HTERT RPE-1 (cell line): ENCODE measurements around the gene NUB1.

Experiments
- in situ Hi-C: fragments of 300-500 bp; cut with MboI; formaldehyde crosslinking; loops from 4 replicates; pipeline ENCODE4 v1.14.3; 2020; ENCODE audit warnings: low sequenced_read_pairs

The NUB1 gene

DNA sequence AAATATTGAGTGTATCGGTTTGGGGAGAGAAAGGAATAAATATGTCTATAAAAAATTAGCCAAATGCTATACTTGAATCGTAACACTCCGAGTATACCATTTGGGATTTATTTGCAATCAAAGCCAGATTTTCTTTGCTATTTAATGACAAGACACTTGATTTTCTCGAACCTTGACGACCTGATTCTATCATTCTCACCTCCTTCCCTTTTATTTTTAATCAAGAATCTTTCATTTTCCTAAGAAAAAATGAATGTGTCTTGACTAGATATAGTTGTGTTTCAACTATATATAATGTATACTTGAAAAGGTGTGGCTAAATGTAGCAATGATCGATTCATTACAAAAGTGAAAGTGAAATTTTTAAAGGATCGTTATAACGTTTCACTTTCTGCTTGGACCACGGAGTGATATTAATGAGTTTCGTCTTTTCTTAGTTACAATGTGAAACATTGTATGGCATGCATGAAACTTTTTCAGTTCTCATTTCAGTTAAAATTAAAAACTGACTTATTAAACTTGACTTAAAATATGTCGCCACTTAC, 562 bp downstream of the NUB1 start:
- in situ Hi-C loops, result no loop called here

DNA sequence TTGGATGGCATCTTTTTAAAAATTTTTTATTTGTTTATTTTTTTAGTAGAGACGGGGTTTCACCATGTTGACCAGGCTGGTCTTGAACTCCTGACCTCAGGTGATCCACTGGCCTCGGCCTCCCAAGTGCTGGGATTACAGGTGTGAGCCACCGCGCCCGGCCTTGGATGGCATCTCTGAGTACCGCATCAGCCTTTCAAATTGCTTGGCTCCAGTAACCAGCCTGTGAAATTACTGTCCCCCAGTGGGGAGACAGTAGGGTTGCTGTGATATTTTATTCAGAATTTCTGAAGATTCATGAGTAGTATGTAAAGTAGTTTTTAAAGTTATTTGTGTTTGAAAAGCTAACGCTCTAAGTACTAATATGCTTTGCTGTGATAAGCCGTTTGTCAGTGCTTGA, 1.2 kb downstream of the NUB1 start:
- in situ Hi-C loops, result no loop called here

DNA sequence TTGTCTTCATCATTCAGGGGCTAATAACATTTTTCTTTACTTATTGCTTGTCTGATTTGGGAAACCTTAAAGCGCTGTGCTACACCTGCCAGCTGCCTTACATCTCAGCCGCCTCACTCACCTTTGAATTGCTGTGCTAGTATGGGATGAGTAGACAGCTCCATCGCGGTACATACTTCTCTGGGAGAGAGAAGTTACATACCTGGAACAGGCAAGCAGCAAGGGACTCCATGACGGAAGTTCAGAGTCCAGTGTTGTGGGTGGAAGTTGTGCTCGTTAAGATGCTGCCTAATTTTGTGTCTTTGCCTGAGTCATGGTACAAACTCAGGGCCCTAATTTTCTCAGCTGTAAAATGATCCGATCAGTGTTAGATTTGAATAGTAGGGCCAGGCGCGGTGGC, 1.9 kb downstream of the NUB1 start:
- in situ Hi-C loops, result no loop called here

DNA sequence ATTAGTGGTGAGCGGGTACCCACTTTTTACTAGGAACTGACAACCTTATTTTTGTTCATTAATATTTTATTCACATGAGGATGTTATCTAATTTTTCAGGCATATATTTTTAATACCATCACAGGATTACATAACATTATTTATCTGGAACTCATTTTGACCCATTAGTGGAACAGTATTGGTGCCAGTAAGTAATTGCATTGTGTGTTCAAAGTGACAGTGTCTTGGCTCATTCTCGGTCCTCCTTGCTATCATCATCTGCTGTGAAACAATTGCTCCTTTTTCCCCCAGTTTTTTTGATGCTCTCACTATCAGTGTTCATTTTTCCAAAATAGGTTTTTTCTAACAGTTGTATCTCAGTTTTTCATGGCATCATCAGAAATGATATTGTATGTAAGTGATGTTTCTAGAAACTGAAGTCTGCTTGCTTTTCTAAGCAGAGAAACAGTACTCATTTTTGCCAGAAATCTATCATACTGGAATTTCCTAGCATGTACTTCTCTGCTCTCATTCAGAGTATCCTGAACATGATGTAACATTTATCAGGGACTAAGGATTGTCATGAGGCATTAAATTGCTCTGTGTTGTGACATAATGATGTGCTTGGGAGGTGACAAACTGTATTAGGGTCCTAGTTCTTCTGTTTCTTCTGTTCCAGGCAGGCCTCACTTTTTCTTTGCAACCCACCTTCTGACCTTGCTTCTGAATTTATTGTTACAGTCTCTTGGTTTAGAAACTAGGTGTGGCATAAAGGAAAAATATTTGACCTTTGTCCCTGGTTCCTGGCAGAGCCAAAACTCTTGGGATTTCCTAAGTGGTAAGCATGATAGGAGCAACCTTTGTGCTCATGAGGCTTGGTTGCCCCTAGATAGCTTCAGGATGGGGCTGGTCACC, 4.2 kb downstream of the NUB1 start:
- in situ Hi-C loops, result no loop called here

DNA sequence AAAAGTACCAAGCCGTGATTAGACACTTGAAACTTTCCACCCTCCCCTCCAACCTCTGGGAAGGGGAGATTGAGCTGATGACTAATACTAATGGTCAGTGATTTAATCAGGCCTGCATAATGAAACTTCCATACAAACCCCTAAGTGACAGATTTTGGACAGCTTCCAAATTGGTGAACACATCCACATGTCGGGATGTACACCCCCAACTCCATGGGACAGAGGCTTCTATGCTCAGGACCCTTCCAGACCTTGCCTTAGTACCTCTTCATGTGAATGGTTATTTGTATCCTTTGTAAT, 4.8 kb downstream of the NUB1 start:
- in situ Hi-C loops, result no loop called here

DNA sequence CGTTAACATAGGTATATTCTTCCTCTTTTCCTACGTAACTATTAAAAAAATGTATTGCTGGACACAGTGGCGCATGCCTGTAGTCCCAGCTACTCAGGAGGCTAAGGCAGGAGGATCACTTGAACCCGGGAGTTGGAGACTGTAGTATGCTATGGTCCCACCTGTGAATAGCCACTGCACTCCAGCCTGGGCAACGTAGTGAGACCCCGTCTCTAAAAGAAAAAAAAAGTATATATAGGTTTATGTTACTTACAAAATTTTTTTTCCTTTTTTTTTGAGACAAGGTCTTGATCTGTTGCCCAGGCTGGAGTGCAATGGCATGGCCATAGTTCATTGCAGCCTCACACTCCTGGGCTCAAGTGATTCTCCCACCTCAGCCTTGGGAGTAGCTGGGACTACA, 5.6 kb downstream of the NUB1 start:
- in situ Hi-C loops, result no loop called here

DNA sequence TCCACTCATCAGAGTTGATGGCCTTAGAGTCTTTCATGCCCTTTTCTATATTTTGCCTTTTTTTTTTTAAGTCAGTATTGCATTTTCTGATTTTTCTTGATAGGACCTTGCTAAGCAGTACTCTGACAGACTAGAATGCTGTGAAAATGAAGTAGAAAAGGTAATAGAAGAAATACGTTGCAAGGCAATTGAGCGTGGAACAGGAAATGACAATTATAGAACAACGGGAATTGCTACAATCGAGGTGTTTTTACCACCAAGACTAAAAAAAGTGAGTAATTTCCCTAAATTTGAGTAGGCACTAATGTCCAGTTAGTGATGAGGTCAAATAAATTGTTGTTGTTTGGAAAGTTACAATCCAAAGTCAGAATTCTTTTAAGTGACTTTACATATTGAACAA, 7.4 kb downstream of the NUB1 start:
- in situ Hi-C loops, result no loop called here

DNA sequence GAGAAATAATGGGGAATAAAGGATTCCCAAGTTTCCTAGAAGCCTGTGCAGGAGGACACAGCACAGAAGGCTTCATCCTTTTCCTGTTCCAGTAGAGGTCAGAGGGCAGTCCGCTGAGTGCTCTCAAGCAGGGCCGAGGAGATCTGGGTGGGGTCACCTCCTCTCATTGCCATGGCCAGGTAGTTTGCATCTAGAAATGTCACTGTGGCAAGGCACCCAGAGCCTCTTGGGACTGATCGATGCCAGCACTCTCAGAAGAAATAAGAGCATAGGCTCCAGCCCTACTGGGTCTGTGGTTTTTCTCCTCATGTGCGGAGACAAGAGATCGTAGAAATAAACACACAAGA, 7.9 kb downstream of the NUB1 start:
- in situ Hi-C loops, result no loop called here

DNA sequence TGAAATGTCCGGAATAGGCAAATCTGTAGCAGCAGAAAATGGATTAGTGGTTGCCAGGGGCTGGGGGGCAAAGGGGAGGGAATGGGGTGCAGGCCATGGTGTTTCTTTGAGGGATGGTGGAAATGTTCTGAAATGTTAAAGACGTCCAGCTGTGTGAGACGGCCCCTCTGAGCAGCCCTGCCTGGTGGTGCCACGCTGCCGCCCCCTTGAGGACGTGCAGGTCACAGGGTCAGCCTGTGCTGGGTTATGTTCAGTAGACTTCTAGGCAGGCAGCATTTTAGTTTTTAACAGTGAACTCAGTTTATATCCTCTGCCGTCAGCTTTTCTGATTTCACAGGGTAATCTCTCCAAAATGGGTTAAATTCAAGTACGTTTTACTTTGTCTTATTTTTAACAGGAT, 9.4 kb downstream of the NUB1 start:
- in situ Hi-C loops, result no loop called here

DNA sequence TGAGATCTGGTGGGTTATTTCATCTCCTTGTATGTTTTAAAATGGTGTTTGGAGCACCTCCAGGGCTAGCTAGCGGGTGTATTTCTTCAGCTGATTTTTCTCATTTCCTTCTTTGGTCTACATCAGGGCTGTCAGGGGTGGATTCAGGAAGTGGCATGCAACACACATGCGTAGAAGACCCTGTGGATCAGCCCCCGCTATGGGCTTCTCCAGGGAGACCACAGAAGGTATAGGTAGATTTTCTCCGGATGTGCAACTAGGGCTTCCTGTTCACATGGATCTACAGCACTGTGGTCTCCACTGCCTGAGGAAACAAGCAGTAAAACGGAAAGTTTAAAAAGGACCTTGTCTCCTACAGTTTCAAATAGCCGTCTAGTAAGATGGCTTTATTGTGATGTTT, 10.4 kb downstream of the NUB1 start:
- in situ Hi-C loops, result no loop called here

DNA sequence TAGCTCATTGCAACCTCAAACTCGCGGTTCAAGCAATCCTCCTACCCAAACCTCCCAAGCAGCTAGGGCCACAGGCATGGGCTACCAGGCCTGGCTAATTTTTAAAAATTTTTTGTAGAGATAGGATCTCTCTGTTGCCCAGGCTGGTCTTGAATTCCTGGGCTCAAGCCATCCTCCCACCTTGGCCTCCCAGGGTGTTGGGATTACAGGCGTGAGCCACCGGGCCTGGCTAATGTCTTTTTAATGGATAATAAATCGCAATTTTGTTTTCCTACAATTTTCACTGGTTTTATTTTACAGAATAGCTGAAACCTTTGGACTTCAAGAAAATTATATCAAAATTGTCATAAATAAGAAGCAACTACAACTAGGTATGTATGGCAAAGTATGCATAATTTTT, 10.9 kb downstream of the NUB1 start:
- in situ Hi-C loops, result no loop called here

DNA sequence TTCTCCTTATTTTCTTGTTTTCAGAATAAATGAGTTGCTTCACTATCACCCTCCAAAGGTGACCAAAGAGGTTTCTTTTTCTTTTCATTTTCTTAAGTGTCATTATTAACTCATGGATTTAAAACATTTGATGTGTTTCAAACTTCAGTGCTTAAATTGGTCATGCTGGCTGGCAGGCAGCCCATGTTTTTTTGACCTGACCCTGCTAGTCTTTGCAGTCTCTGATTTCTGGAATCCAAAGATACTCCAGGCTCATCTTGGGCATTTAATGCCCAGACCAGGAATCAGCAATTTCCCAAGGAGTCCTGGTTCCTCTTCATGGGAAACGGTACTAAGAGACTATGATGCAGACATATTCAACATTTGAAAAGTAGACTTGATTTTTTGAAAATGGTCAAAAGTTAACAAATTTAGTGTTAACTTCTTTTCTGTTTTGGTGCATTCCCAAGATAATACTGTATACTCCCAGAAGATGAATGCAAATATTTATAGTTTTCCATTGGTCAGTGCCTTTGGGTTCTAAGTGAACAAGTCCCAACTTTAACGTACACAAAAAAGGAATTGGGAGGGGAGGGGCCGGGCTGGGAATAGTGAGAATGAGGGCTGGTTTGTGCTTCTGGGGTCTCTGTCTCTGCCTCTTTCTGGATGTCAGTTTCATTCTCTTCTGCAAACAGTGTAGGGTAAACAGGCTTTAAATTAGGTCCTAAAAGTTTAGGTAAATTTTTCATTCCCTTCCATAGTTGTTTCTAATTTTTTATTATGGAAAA, 19.8 kb downstream of the NUB1 start:
- in situ Hi-C loops, result no loop called here

DNA sequence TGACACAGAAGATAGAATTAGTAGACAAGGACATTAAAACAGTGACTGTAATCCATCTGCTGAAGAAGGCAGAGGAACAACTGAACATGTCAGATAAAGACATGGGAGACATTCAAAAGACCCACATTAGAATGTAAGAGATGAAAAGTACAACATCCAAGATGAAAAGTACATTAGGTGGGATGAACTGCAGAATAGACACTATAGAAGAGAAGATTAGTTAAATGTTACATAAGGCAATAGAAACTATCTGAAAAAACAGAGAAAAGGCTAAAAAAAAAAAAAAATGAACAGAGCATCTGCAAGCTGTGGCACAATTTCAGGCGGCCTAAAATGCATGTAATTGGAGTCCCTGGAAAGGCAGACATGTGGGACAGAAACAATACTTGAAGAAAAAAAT, 21.6 kb downstream of the NUB1 start:
- in situ Hi-C loops, result no loop called here

DNA sequence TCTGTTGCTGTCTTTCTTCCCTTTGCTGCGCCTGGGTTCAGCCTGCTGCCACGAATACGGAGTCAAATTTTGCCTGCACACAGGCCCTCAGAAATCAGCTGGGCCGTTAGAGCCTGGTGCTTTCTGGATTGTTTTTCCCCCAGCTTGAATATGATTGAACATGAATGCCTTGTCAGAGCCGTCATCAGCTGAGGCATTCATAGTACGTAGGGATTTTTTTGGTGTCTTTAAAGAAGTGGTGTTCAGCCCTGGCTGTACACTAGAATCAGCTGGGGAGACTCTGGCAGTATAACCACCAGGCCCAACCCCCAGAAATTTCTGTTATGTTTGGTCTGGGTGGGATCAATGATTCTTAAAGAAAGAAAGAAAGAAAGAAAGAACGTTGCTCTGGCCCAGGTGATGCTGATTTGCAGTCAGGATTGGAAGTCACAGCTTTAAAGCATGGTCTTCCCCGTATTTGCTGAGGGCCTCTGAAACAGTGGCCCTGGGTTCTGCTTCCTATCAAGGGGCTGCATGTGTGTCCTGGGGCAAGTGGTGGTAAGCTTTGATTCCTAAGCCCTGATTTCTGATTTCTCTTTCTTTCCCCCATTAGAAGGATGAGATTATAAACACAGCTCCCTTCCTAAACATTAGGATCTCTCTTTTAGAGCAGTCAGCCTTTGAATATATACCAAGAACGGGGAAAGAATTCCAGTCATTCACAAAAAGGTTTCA, 24.7 kb downstream of the NUB1 start:
- in situ Hi-C loops, result no loop called here

DNA sequence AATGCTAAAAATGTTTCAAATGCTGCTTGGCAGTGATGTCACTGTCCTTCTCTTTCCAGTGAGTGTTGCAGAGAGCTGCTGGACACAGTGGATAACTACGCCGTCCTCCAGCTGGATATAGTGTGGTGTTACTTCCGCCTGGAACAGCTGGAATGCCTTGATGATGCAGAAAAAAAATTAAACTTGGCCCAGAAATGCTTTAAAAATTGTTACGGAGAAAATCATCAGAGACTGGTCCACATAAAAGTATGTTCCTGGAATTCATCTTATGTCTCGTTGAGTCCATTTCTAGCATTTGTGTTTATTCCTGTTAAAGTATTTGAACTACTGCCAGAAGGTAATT, 25.2 kb downstream of the NUB1 start:
- in situ Hi-C loops, result no loop called here

DNA sequence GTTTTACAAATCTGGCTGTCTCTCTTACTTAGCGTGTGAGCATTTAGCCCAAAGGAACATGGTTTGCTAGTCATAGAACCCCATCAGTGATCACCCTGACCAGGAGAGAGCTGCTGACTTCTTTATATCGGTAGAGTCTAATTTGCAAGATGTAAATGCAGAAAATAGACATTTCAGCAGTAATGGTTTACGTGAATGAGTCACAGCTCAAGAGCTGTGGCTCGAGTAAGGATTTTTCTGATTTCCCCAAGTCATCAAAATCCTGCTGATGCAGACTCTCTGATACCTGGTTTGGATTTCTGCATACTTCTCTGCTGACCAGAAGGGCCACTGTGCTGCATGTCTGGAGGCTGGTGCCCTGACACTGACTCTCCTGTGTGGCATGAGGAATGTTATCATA, 25.7 kb downstream of the NUB1 start:
- in situ Hi-C loops, result no loop called here

DNA sequence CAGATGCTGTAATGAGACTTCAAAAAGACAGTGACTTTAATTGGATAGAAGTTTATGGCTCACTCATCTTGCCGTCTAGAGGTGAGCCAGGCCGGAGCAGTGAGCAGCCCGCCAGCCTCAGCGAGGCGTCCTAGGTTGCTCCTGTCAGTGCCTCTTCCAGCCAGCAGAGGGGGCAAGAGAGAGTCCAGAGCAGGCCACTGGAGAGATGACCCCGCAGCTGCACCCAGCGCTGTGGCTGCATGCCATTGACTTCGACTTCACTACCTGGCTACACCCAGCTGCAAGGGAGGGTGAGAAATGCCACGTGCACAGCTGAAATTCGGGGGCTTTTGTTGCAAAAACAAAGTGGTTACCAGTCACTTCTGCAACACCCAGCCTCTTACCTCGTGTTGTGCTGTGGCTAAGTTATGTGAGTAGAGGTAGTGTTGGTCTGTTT, 26.5 kb downstream of the NUB1 start:
- in situ Hi-C loops, result no loop called here

DNA sequence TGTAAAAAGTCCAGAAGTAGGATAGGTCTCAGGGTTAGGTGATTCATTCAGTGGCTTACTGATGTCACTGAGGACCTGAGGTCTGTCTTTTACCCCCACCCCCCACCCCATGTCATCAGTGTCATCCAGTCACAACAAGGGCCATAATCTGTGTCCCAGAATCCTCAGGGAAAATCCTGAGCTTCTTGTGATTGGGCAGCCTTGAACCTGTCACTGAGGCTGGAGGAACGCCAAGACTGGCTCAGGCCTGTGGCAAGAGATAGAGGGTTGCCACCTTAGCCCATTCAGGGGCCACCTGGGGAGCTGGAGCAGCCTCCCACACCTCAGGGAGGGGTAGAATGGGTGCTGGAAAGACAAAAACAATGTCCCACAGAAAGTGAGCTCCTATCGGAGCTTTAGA, 29.7 kb downstream of the NUB1 start:
- in situ Hi-C loops, result no loop called here

DNA sequence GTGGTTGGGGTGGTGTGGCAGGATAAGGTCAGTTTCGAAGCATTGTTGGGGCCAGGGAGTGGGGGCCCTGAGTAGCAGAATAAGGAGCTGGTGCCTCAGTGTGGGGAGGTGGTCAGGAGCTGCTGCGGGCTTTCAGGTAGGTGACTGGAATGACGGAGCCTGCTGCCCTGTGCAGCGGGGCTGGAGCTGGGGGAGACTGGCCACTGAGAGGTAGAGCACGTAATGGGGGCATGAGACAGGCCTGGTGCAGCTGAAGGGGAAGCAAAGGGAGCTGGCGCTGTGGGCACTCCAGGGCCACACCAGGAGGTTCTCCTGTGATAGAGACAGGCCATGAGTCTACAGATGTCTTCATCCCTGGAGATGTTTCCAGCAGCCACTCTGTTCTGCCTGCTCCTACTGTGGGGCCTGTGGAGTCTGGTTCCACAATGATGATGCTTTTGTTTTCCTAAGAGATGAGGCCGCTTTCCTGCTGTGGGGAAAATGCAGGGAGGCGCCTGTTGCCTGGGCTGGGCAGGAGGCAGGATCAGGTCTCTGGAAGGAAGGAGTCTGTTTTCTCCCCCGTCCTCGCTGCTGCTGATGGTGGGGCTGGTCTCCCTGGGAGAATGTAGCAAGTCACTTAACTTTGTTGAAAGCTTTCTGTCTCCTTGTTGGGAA, 31.1 kb downstream of the NUB1 start:
- in situ Hi-C loops, result no loop called here

DNA sequence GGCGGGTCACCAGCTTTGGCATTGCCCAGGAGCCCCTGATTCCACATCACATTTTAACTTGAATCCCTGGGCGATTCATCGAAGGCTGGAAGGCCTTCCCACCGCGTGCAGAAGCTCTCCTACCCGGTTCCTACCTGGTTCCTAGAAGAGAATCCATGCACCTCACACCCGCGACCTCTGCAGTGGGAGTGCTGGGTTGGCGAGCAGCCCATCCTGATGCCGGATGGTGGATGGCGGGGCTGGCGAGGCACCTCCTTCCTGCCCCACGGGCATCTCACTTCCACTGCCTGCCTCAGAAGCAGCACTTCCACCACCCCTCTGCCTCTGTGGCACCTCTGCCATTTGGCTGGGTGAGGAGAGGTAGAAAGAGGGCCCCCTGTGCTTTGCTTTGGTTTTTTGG, 32.0 kb downstream of the NUB1 start:
- in situ Hi-C loops, result no loop called here

DNA sequence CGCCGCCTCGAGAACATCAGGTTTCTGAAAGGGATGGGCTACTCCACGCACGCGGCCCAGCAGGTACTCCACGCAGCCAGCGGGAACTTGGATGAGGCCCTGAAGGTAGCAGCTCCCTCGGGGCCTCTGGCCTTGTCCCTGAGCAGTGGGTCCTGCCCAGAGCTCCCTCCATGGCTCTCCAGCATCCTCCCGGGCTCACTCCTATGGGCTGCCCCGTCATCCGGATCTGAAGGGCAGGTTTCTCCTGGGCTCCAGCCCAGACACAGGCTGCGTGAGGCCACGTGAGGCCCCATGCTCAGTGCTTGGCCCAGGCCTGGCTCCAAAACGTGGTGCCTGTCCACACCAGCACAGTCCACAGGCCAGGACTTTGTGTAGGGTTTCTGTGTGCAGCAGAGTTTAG, 32.5 kb downstream of the NUB1 start:
- in situ Hi-C loops, result no loop called here
